ENCODE results near the gene MCTP2.

MCTP2 gene

GRCh38 chr15:94353488-94353820, 122.1 kb downstream of the MCTP2 start:
- Histone ChIP-seq H3K27me3 (ENCODE audit: insufficient read depth, poor library complexity, severe bottlenecking) (no peaks in the 10 kb centered on the region), H3K4me3 (replicated peaks; ENCODE audit: insufficient read depth, low read length) (no peak overlapping the region), H3K27ac (replicated peaks) (no peak overlapping the region)
- no peak for DNase-seq (ENCODE audit: low read depth in 1 of 2, low spot score in 1 of 2)
- TF ChIP-seq GABPA (IDR thresholded peaks at IDR 0.05; ENCODE audit: low read depth), result no peak
- no peak for TF ChIP-seq REST (IDR thresholded peaks at IDR 0.05; ENCODE audit: insufficient replicate concordance, low read depth)
- no peak for TF ChIP-seq CTCF (IDR thresholded peaks at IDR 0.05; ENCODE audit: insufficient read depth, low read length)
- TF ChIP-seq POLR2AphosphoS5 (IDR thresholded peaks at IDR 0.05; ENCODE audit: low read depth), result no peak
- TF ChIP-seq SPI1 (IDR thresholded peaks at IDR 0.05; ENCODE audit: borderline replicate concordance, low read depth), result no peak

GRCh38 chr15:94354655-94355054, 123.3 kb downstream of the MCTP2 start:
- no peak overlapping the region for H3K27ac ChIP-seq (replicated peaks)
- no peak for TF ChIP-seq SPI1 (IDR thresholded peaks at IDR 0.05; ENCODE audit: borderline replicate concordance, low read depth)
- TF ChIP-seq REST (IDR thresholded peaks at IDR 0.05; ENCODE audit: insufficient replicate concordance, low read depth), result no peak
- TF ChIP-seq GABPA (IDR thresholded peaks at IDR 0.05; ENCODE audit: low read depth), result no peak
- no peak for TF ChIP-seq CTCF (IDR thresholded peaks at IDR 0.05; ENCODE audit: insufficient read depth, low read length)
- no peak overlapping the region for H3K4me3 ChIP-seq (replicated peaks; ENCODE audit: insufficient read depth, low read length)

GRCh38 chr15:94359716-94360115, 128.4 kb downstream of the MCTP2 start:
- no peaks in the 10 kb centered on the region for H3K27me3 ChIP-seq (ENCODE audit: insufficient read depth, poor library complexity, severe bottlenecking)

More at GRCh38 chr15:94354655-94355054, 123.3 kb downstream of the MCTP2 start:
- H3K27me3 ChIP-seq (ENCODE audit: insufficient read depth, poor library complexity, severe bottlenecking), result no peaks in the 10 kb centered on the region
- DNase-seq (ENCODE audit: low read depth in 1 of 2, low spot score in 1 of 2), result no peak

More at GRCh38 chr15:94359716-94360115, 128.4 kb downstream of the MCTP2 start:
- Histone ChIP-seq H3K4me3 (replicated peaks; ENCODE audit: insufficient read depth, low read length) (no peak overlapping the region), H3K27ac (replicated peaks) (no peak overlapping the region)
- TF ChIP-seq REST (IDR thresholded peaks at IDR 0.05; ENCODE audit: insufficient replicate concordance, low read depth) (no peak), GABPA (IDR thresholded peaks at IDR 0.05; ENCODE audit: low read depth) (no peak), CTCF (IDR thresholded peaks at IDR 0.05; ENCODE audit: insufficient read depth, low read length) (no peak), SPI1 (IDR thresholded peaks at IDR 0.05; ENCODE audit: borderline replicate concordance, low read depth) (no peak), POLR2AphosphoS5 (IDR thresholded peaks at IDR 0.05; ENCODE audit: low read depth) (no peak)
- no peak for DNase-seq (ENCODE audit: low read depth in 1 of 2, low spot score in 1 of 2)
